Keratinocyte (primary cell): ENCODE data around the gene SPDYE2. TPM values are rescaled to one million over a fixed set of nuclear protein-coding genes. Genes with fewer than 3 reads are reported as not detected.
"Not testable (repeated sequence)": the region's sequence is repeated elsewhere in the genome, so short reads cannot be mapped to it uniquely, and the experiment has no call there.

Experiments used
- DNase-seq: peaks from one replicate; pipeline ENCODE4 v3.0.0-alpha.2; 2011; ENCODE audit warnings: low read depth, missing footprints, low spot score
- FAIRE-seq: peaks from 2 replicates; lab custom pipeline; 2011; peaks lifted over from hg19 to GRCh38; lab: Jason Lieb, UNC
- H2AFZ ChIP-seq: 2 replicates; pipeline ENCODE4 v1.6.0; 2012; ENCODE audit warnings: low read length, control low read depth, inconsistent platforms; ENCODE audit not compliant: control insufficient read depth
- H3K27ac ChIP-seq: 2 replicates; pipeline ENCODE4 v1.5.1; 2011; ENCODE audit warnings: low read length; ENCODE audit not compliant: control insufficient read depth, insufficient read depth
- H3K27me3 ChIP-seq: 3 replicates; pipeline ENCODE4 v1.6.0; 2011; ENCODE audit warnings: low read length; ENCODE audit not compliant: control insufficient read depth, insufficient read depth; ENCODE audit errors: extremely low read depth
- H3K36me3 ChIP-seq, 2 experiments: 2 replicates in 1 of 2; 3 replicates in 1 of 2; pipeline ENCODE4 v1.5.1; 2011; ENCODE audit warnings: low read length in 2 of 2, mild to moderate bottlenecking in 1 of 2; ENCODE audit not compliant: control insufficient read depth in 2 of 2, insufficient read depth in 2 of 2; ENCODE audit errors: extremely low read depth in 1 of 2
- H3K4me1 ChIP-seq: 3 replicates; pipeline ENCODE4 v1.5.1; 2011; ENCODE audit warnings: low read length; ENCODE audit not compliant: control insufficient read depth, insufficient read depth; ENCODE audit errors: extremely low read depth
- H3K4me2 ChIP-seq: 3 replicates; pipeline ENCODE4 v1.6.0; 2011; ENCODE audit warnings: low read depth, low read length; ENCODE audit not compliant: control insufficient read depth, insufficient read depth; ENCODE audit errors: extremely low read depth
- H3K4me3 ChIP-seq, 3 experiments: fragments of 200-600 bp in 1 of 3; sonication (generic) in 1 of 3; 2 replicates in 2 of 3; 3 replicates in 1 of 3; pipeline ENCODE4 v1.5.1; 2011 to 2016; ENCODE audit warnings: low read length in 3 of 3, mild to moderate bottlenecking in 3 of 3, control low read depth in 2 of 3, inconsistent platforms in 1 of 3, low read depth in 1 of 3, mixed read lengths in 1 of 3, mixed run types in 1 of 3, moderate library complexity in 1 of 3; ENCODE audit not compliant: control insufficient read depth in 2 of 3, insufficient read depth in 2 of 3; ENCODE audit errors: extremely low read depth in 1 of 3
- H3K79me2 ChIP-seq: 2 replicates; pipeline ENCODE4 v1.6.0; 2012; ENCODE audit warnings: low read length; ENCODE audit not compliant: control insufficient read depth, insufficient read depth
- H3K9ac ChIP-seq: 3 replicates; pipeline ENCODE4 v1.6.0; 2011; ENCODE audit warnings: low read length; ENCODE audit not compliant: control insufficient read depth, insufficient read depth; ENCODE audit errors: extremely low read depth
- H3K9me1 ChIP-seq: 3 replicates; pipeline ENCODE4 v1.6.0; 2011; ENCODE audit warnings: low read length; ENCODE audit not compliant: control insufficient read depth, insufficient read depth; ENCODE audit errors: extremely low read depth
- H3K9me3 ChIP-seq: 2 replicates; pipeline ENCODE4 v1.5.1; 2012; ENCODE audit warnings: low read depth, low read length; ENCODE audit not compliant: control insufficient read depth
- H4K20me1 ChIP-seq: 3 replicates; pipeline ENCODE4 v1.6.0; 2011; ENCODE audit warnings: low read length; ENCODE audit not compliant: control insufficient read depth, insufficient read depth; ENCODE audit errors: extremely low read depth
- dilution Hi-C: fragments of 300-500 bp; cut with MboI; formaldehyde crosslinking; loops from one replicate; pipeline ENCODE4 v1.7.0; 2020; ENCODE audit warnings: low sequenced_read_pairs; ENCODE audit not compliant: extremely low pct_ligation_motif_present
- polyA plus RNA-seq, 5 experiments: library from polyadenylated mRNA; depleted of rRNA in 3 of 5; stranded (reverse) in 3 of 5; stranded (forward) in 1 of 5; unstranded in 1 of 5; fragments of >200 nt; gene quantifications; 1 replicate in 1 of 5; 2 replicates in 3 of 5; 3 replicates in 1 of 5; pipeline versions ENCODE4 v1.2.1 to v1.2.3, GENCODE V29; 2011 to 2012; ENCODE audit warnings: missing spikeins in 2 of 5, low read depth in 1 of 5, low replicate concordance in 1 of 5

SPDYE2 gene
- polyA plus RNA-seq, 1 donor (not counting 4 experiments of a cell fraction or from before 2014, with no cell fraction given), result not detected

- H3K27ac ChIP-seq, H3K9ac ChIP-seq, H3K9me1 ChIP-seq, dilution Hi-C loops, DNase-seq, H3K4me2 ChIP-seq, H3K27me3 ChIP-seq, H3K36me3 ChIP-seq, FAIRE-seq, H3K4me1 ChIP-seq, H3K9me3 ChIP-seq, H3K4me3 ChIP-seq, H4K20me1 ChIP-seq, H2AFZ ChIP-seq, H3K79me2 ChIP-seq: not testable (repeated sequence)
Observed at GRCh38 chr7:102545288-102545687, 5.7 kb upstream of the SPDYE2 start.

- H2AFZ ChIP-seq, H3K4me1 ChIP-seq, dilution Hi-C loops, H3K79me2 ChIP-seq, H3K4me2 ChIP-seq, H3K9me3 ChIP-seq, H3K27ac ChIP-seq, H3K36me3 ChIP-seq, DNase-seq, H4K20me1 ChIP-seq, H3K4me3 ChIP-seq, H3K27me3 ChIP-seq, H3K9ac ChIP-seq, H3K9me1 ChIP-seq: not testable (repeated sequence)
- peak; percentile 57 for FAIRE-seq
Observed at GRCh38 chr7:102546353-102546752, 4.7 kb upstream of the SPDYE2 start.

GRCh38 chr7:102568620-102569019 is 17.6 kb downstream of the SPDYE2 start:
- H2AFZ ChIP-seq, H4K20me1 ChIP-seq, H3K27ac ChIP-seq, H3K9ac ChIP-seq, FAIRE-seq, H3K9me1 ChIP-seq, H3K4me2 ChIP-seq, H3K79me2 ChIP-seq, DNase-seq, H3K4me1 ChIP-seq, dilution Hi-C loops, H3K36me3 ChIP-seq, H3K9me3 ChIP-seq, H3K4me3 ChIP-seq, H3K27me3 ChIP-seq: not testable (repeated sequence)
